Endothelial cell of umbilical vein (primary cell): ENCODE data around the gene PRKG1. TPM values are rescaled to one million over a fixed set of nuclear protein-coding genes. Genes with fewer than 3 reads are reported as not detected.

Experiments
- BruUV-seq: library from RNA; stranded (reverse); fragments of 400-500 nt; replicated peaks from 2 replicates; lab custom pipeline; 2021; lab: Mats Ljungman, UMichigan
- CTCF ChIA-PET: fragments of 300-600, 350-600 bp; sonication (Branson Sonifier 250); formaldehyde crosslinking; loops from one replicate; lab custom pipeline; 2021; ENCODE audit warnings: antibody characterized with exemption, inconsistent platforms; lab: Charles Lee
- POLR2A ChIA-PET: fragments of 300-600, 350-600 bp; sonication (Branson Sonifier 250); formaldehyde crosslinking; loops from one replicate; lab custom pipeline; 2021; ENCODE audit warnings: antibody characterized with exemption, inconsistent platforms; lab: Charles Lee
- DNase-seq: peaks from one replicate; pipeline ENCODE4 v3.0.0-alpha.2; 2011; ENCODE audit warnings: low read depth, low spot score
- FAIRE-seq: peaks from 2 replicates; lab custom pipeline; 2011; peaks lifted over from hg19 to GRCh38; lab: Jason Lieb, UNC
- H2AFZ ChIP-seq: 2 replicates; pipeline ENCODE4 v1.6.0; 2012; ENCODE audit warnings: low read depth, low read length, control low read depth, inconsistent platforms
- H3K27ac ChIP-seq: 2 replicates; pipeline ENCODE4 v1.5.1; 2011; ENCODE audit warnings: low read depth, mild to moderate bottlenecking, control low read depth, low read length, moderate library complexity; ENCODE audit not compliant: insufficient read depth
- H3K27me3 ChIP-seq, 2 experiments: 2 replicates each; pipeline versions ENCODE4 v1.6.0 to v1.6.1; 2011; ENCODE audit warnings: low read length in 2 of 2, mixed read lengths in 1 of 2; ENCODE audit not compliant: control insufficient read depth in 2 of 2, insufficient read depth in 2 of 2
- H3K36me3 ChIP-seq, 2 experiments: 2 replicates in 1 of 2; 3 replicates in 1 of 2; pipeline ENCODE4 v1.5.1; 2011; ENCODE audit warnings: low read length in 2 of 2, mild to moderate bottlenecking in 1 of 2, moderate library complexity in 1 of 2; ENCODE audit not compliant: control insufficient read depth in 2 of 2, insufficient read depth in 2 of 2; ENCODE audit errors: extremely low read depth in 1 of 2
- H3K4me1 ChIP-seq: 3 replicates; pipeline ENCODE4 v1.5.1; 2011; ENCODE audit warnings: mild to moderate bottlenecking, low read length; ENCODE audit not compliant: control insufficient read depth, insufficient read depth; ENCODE audit errors: extremely low read depth
- H3K4me2 ChIP-seq: 2 replicates; pipeline ENCODE4 v1.6.1; 2011; ENCODE audit warnings: low read length, control low read depth, mixed read lengths; ENCODE audit not compliant: insufficient read depth
- H3K4me3 ChIP-seq, 3 experiments: fragments of 200-600 bp in 1 of 3; sonication (generic), shearing (Covaris generic) in 1 of 3; replicated peaks in 1 of 3; 2 replicates each; pipeline ENCODE4 v1.5.1; 2011 to 2016; ENCODE audit warnings: control low read depth in 3 of 3, low read length in 3 of 3, mild to moderate bottlenecking in 2 of 3, inconsistent platforms in 1 of 3, low read depth in 1 of 3, moderate library complexity in 1 of 3; ENCODE audit not compliant: insufficient read depth in 1 of 3
- H3K79me2 ChIP-seq: 2 replicates; pipeline ENCODE4 v1.6.0; 2012; ENCODE audit warnings: low read length, inconsistent platforms; ENCODE audit not compliant: control insufficient read depth, insufficient read depth
- H3K9ac ChIP-seq: replicated peaks from 2 replicates; pipeline ENCODE3; 2011; ENCODE audit warnings: low read length, control low read depth; ENCODE audit not compliant: insufficient read depth; ENCODE audit errors: extremely low read depth
- H3K9me1 ChIP-seq: replicated peaks from 3 replicates; pipeline ENCODE4 v1.6.0; 2011; ENCODE audit warnings: mild to moderate bottlenecking, low read length; ENCODE audit not compliant: control insufficient read depth, insufficient read depth; ENCODE audit errors: extremely low read depth
- H3K9me3 ChIP-seq: replicated peaks from 2 replicates; pipeline ENCODE4 v1.5.1; 2012; ENCODE audit warnings: low read length, inconsistent platforms; ENCODE audit not compliant: control insufficient read depth, insufficient read depth
- H4K20me1 ChIP-seq: replicated peaks from 2 replicates; pipeline ENCODE3; 2011; ENCODE audit warnings: mild to moderate bottlenecking, low read length; ENCODE audit not compliant: control insufficient read depth, insufficient read depth; ENCODE audit errors: extremely low read depth
- CTCF ChIP-seq, 2 donors: IDR thresholded peaks; 1 replicate in 1 of 2; 2 replicates in 1 of 2; pipeline ENCODE4 v1.5.1; 2011; ENCODE audit warnings: low read length in 2 of 2, mild to moderate bottlenecking in 2 of 2, moderate library complexity in 2 of 2, control low read depth in 1 of 2, inconsistent platforms in 1 of 2, low read depth in 1 of 2; ENCODE audit not compliant: insufficient read depth in 1 of 2; ENCODE audit errors: extremely low read depth in 1 of 2
- EZH2 ChIP-seq: IDR thresholded peaks from 2 replicates; pipeline ENCODE4 v1.6.1; 2012; ENCODE audit warnings: borderline replicate concordance, low read depth, mild to moderate bottlenecking, moderate library complexity, low read length, inconsistent platforms; ENCODE audit not compliant: severe bottlenecking
- FOS ChIP-seq: IDR thresholded peaks from 2 replicates; pipeline ENCODE4 v1.6.1; 2011; ENCODE audit warnings: mild to moderate bottlenecking, low read length, moderate library complexity, borderline replicate concordance; ENCODE audit not compliant: insufficient read depth
- GATA2 ChIP-seq: IDR thresholded peaks from 2 replicates; pipeline ENCODE4 v1.7.0; 2011; ENCODE audit warnings: low read depth, mild to moderate bottlenecking, moderate library complexity, mixed read lengths, low read length; ENCODE audit not compliant: insufficient read length, insufficient read depth
- JUN ChIP-seq: IDR thresholded peaks from 2 replicates; pipeline ENCODE4 v1.6.1; 2011; ENCODE audit warnings: borderline replicate concordance, low read depth; ENCODE audit not compliant: insufficient read length, insufficient read depth
- MYC ChIP-seq: IDR thresholded peaks from one replicate; pipeline ENCODE4 v1.6.1; 2011; ENCODE audit warnings: mild to moderate bottlenecking, low read depth, low read length
- POLR2A ChIP-seq: IDR thresholded peaks from 2 replicates; pipeline ENCODE4 v1.6.1; 2012; ENCODE audit warnings: low read depth, mild to moderate bottlenecking, control low read depth, low read length
- POLR2AphosphoS5 ChIP-seq: IDR thresholded peaks from 2 replicates; pipeline ENCODE4 v1.6.1; 2012; ENCODE audit warnings: low read depth, mild to moderate bottlenecking, control low read depth, low read length, moderate library complexity; ENCODE audit not compliant: insufficient read depth
- dilution Hi-C: fragments of 300-500 bp; cut with MboI; formaldehyde crosslinking; loops from one replicate; pipeline ENCODE4 v1.15.0; 2019; ENCODE audit warnings: low sequenced_read_pairs; ENCODE audit not compliant: extremely low pct_ligation_motif_present
- intact Hi-C: fragments of 100-400 bp; cut with micrococcal nuclease; formaldehyde crosslinking; loops from one replicate; pipeline ENCODE4 v1.10.0; 2022
- polyA plus RNA-seq, 4 experiments: library from polyadenylated mRNA; depleted of rRNA in 3 of 4; stranded (reverse) in 3 of 4; unstranded in 1 of 4; fragments of >200 nt; gene quantifications; 2 replicates each; pipeline versions ENCODE4 v1.2.1 to v1.2.3, GENCODE V29; 2011 to 2012; ENCODE audit warnings: missing spikeins in 1 of 4
- total RNA-seq: library from RNA; stranded (reverse); gene quantifications from 2 replicates; pipeline ENCODE4 v1.2.3, GENCODE V29; 2021
- TF ChIP-seq, protein P1 (sequence below): IDR thresholded peaks from 2 replicates; pipeline ENCODE4 v1.6.1; 2011; ENCODE audit not compliant: insufficient read depth, insufficient read length

Gene PRKG1
- total and polyA plus RNA-seq, 2 donors (not counting 3 experiments of a cell fraction or from before 2014, with no cell fraction given), result 0.01 to 0.18 TPM

DNA sequence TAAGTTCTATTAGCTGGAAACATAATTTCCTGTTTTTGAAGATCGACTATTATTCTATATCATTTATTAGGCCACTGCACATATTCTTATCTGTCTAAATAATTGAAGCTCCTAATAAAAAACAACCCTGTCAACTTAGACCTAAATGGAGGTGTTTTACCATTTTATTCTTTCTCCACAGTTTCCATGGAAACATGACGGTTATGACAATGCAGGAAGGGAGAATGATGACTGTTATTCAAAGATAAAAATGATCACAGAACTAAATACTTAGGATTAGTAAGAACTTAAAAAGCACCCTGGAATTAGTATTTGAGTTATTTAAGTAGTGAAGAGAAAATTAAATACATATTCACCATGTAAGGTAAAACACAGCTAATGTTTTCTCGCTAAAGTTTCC is 1119.9 kb downstream of the PRKG1 start:
- H3K4me1 ChIP-seq, result no peaks in the 10 kb centered on the region
- no peaks in the 10 kb centered on the region for H3K79me2 ChIP-seq
- H4K20me1 ChIP-seq, result no peaks in the 10 kb centered on the region
- no peaks in the 10 kb centered on the region for H3K9me3 ChIP-seq
- H3K4me3 ChIP-seq, result no peak overlapping the region
- no peak for FAIRE-seq
- TF ChIP-seq POLR2A (no peak), POLR2AphosphoS5 (no peak), GATA2 (no peak), MYC (no peak), EZH2 (no peak), JUN (no peak), FOS (no peak), CTCF (IDR thresholded peaks at IDR 0.05; ENCODE audit: extremely low read depth in 1 of 2, insufficient read depth in 1 of 2, low read depth in 1 of 2, low read length in 2 of 2) (no peak)
- TF ChIP-seq, protein P1, sequence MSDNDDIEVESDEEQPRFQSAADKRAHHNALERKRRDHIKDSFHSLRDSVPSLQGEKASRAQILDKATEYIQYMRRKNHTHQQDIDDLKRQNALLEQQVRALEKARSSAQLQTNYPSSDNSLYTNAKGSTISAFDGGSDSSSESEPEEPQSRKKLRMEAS, result no peak
- dilution Hi-C loops (no loop called here), intact Hi-C loops (no loop called here)
- CTCF ChIA-PET, result interaction anchor here (1.3 to 2.7 kb wide), 2 partner anchors 9 to 21 kb away, joined by 3 to 10 read pairs; no protein-coding TSS in a partner anchor
- H3K36me3 ChIP-seq, result no peaks in the 10 kb centered on the region
- no peak overlapping the region for H3K27ac ChIP-seq
- BruUV-seq, result no TSS peak
- no peak for DNase-seq
- H3K9me1 ChIP-seq, result no peaks in the 10 kb centered on the region
- no peak overlapping the region for H3K9ac ChIP-seq
- peaks cover 0 to 2% of the 10 kb centered on the region in 2 experiments for H3K27me3 ChIP-seq
- H2AFZ ChIP-seq, result no peak overlapping the region
- POLR2A ChIA-PET, result no interaction called here
- no peak overlapping the region for H3K4me2 ChIP-seq
